Endodermal cell (in vitro differentiated cells): ENCODE data around the gene CFAP97D2. TPM values are rescaled to one million over a fixed set of nuclear protein-coding genes. Genes with fewer than 3 reads are reported as not detected.

Experiments
- DNase-seq: peaks from one replicate; pipeline ENCODE4 v3.0.0-alpha.2; 2017
- H3K27ac ChIP-seq: 2 replicates; pipeline ENCODE4 v1.5.1; 2013; ENCODE audit warnings: mild to moderate bottlenecking, low read depth, low read length, moderate library complexity
- H3K27me3 ChIP-seq: 2 replicates; pipeline ENCODE4 v1.6.1; 2013; ENCODE audit warnings: mild to moderate bottlenecking, low read length, moderate library complexity; ENCODE audit not compliant: insufficient read depth, control insufficient read depth, poor library complexity, severe bottlenecking
- H3K36me3 ChIP-seq: 2 replicates; pipeline ENCODE4 v1.7.0; 2013; ENCODE audit warnings: mild to moderate bottlenecking, low read length, moderate library complexity; ENCODE audit not compliant: control insufficient read depth, insufficient read depth
- H3K4me1 ChIP-seq: one replicate; pipeline ENCODE4 v1.7.0; 2013; ENCODE audit warnings: low read length; ENCODE audit not compliant: control insufficient read depth, insufficient read depth
- H3K4me3 ChIP-seq: 2 replicates; pipeline ENCODE4 v1.5.1; 2013; ENCODE audit warnings: mild to moderate bottlenecking, low read length, moderate library complexity
- H3K9ac ChIP-seq: 2 replicates; pipeline ENCODE4 v1.6.1; 2013; ENCODE audit warnings: mild to moderate bottlenecking, low read length, moderate library complexity; ENCODE audit not compliant: poor library complexity, severe bottlenecking; ENCODE audit errors: extremely low read depth
- H3K9me3 ChIP-seq: 2 replicates; pipeline ENCODE4 v1.6.1; 2013; ENCODE audit warnings: mild to moderate bottlenecking, low read length, moderate library complexity; ENCODE audit not compliant: control insufficient read depth
- H3K27ac Mint-ChIP-seq: 2 replicates; pipeline ENCODE4 v1.8.0; 2020; ENCODE audit warnings: mixed read lengths
- H3K27me3 Mint-ChIP-seq: 2 replicates; pipeline ENCODE4 v1.8.0; 2021; ENCODE audit warnings: mild to moderate bottlenecking, mixed read lengths; ENCODE audit not compliant: insufficient read depth
- H3K36me3 Mint-ChIP-seq: 2 replicates; pipeline ENCODE4 v1.8.0; 2020; ENCODE audit warnings: low read depth, mixed read lengths
- H3K4me1 Mint-ChIP-seq: 2 replicates; pipeline ENCODE4 v1.8.0; 2020; ENCODE audit warnings: mixed read lengths
- H3K4me3 Mint-ChIP-seq: 2 replicates; pipeline ENCODE4 v1.8.0; 2020; ENCODE audit warnings: mild to moderate bottlenecking, moderate library complexity, mixed read lengths
- H3K9me3 Mint-ChIP-seq: 2 replicates; pipeline ENCODE4 v1.8.0; 2020; ENCODE audit warnings: mild to moderate bottlenecking, mixed read lengths
- CTCF ChIP-seq: fragments of 200-600 bp; sonication (generic); conservative IDR thresholded peaks from 2 replicates; pipeline ENCODE4 v1.5.0; 2021; ENCODE audit warnings: antibody characterized with exemption, mild to moderate bottlenecking
- WGBS, 2 experiments: methylation state at CpG; one replicate each; pipeline versions ENCODE4 v1.1.5 to v1.1.7; 2013; ENCODE audit warnings: missing lambda C conversion rate in 2 of 2, mixed read lengths in 1 of 2; ENCODE audit not compliant: insufficient coverage in 1 of 2, insufficient read length in 1 of 2; 5-methylcytosine and 5-hydroxymethylcytosine counted together
- microRNA-seq: library from miRNA; unstranded; fragments of <30 nt; microRNA quantifications from one replicate; pipeline ENCODE4 v1.2.0, GENCODE V29; 2020; ENCODE audit warnings: borderline microRNAs expressed
- total RNA-seq, 2 donors: library from RNA; stranded (reverse); fragmentation: NEBNext Ultra II Directional in 1 of 2; extraction: Animal tissue kit (Norgen Biotek cat#: 25700) in 1 of 2; gene quantifications; 2 replicates in 1 of 2; 3 replicates in 1 of 2; pipeline ENCODE4 v1.2.1, GENCODE V29; 2021

Gene CFAP97D2
- total RNA-seq, 2 donors from 2014 or later, result not detected

- H3K27me3 Mint-ChIP-seq, result no peaks in the 10 kb centered on the region
- Histone ChIP-seq H3K27ac (no peak overlapping the region), H3K36me3 (peaks cover 87% of the 10 kb centered on the region), H3K9ac (no peak overlapping the region), H3K4me3 (no peak overlapping the region), H3K4me1 (no peaks in the 10 kb centered on the region), H3K9me3 (peaks cover 24% of the 10 kb centered on the region), H3K27me3 (no peaks in the 10 kb centered on the region)
- 97 to 100% methylated on average over 3 of the region's 4 CpGs for WGBS, 2 experiments
- H3K4me3 Mint-ChIP-seq, result no peak overlapping the region
- no peak overlapping the region for H3K27ac Mint-ChIP-seq
- TF ChIP-seq CTCF, result no peak
- no peaks in the 10 kb centered on the region for H3K4me1 Mint-ChIP-seq
- no peak for DNase-seq
- H3K36me3 Mint-ChIP-seq, result peaks cover 81% of the 10 kb centered on the region
- peaks cover 7% of the 10 kb centered on the region for H3K9me3 Mint-ChIP-seq
Observed at GRCh38 chr13:114269281-114269770, 90.3 kb downstream of the CFAP97D2 start.

Small RNAs within 50 kb of the gene (microRNA-seq; reads per million reads assigned to microRNA genes)
- gene MIR548AR, result not detected

Other genes with a start within 250 kb of the CFAP97D2 start
- gene C13orf46, start 205.2 kb upstream of the CFAP97D2 start, total RNA-seq, result under 1 TPM; 0.20 to 0.27 TPM
- 10 to 100 TPM in 1 of 2 donors, 1 to 10 TPM in 1; 6.3 to 12.0 TPM for gene RASA3, start 46.6 kb upstream of the CFAP97D2 start, total RNA-seq
- gene CDC16, start 55.6 kb downstream of the CFAP97D2 start, total RNA-seq, result 10 to 100 TPM; 89.7 to 90.8 TPM
- 10 to 100 TPM; 56.5 to 81.2 TPM for gene UPF3A, start 102.3 kb downstream of the CFAP97D2 start, total RNA-seq
- gene CHAMP1, start 135.2 kb downstream of the CFAP97D2 start, total RNA-seq, result 10 to 100 TPM; 34.6 to 36.1 TPM